KMS-11 (cell line): ENCODE measurements around the gene TSEN54.

ENCODE experiments used
- H2AFZ ChIP-seq: fragments of 200-600 bp; sonication (generic); 2 replicates; pipeline ENCODE4 v1.6.1; 2016; ENCODE audit warnings: antibody characterized with exemption, mixed run types, low read depth
- H3K27ac ChIP-seq: fragments of 200-600 bp; sonication (generic); 2 replicates; pipeline ENCODE4 v1.6.1; 2016; ENCODE audit warnings: mild to moderate bottlenecking, mixed run types
- H3K27me3 ChIP-seq: fragments of 200-600 bp; sonication (generic); 2 replicates; pipeline ENCODE4 v1.6.1; 2017; ENCODE audit warnings: mild to moderate bottlenecking, low read depth, mixed run types, moderate library complexity; ENCODE audit not compliant: insufficient read depth
- H3K36me3 ChIP-seq: fragments of 200-600 bp; sonication (generic); 2 replicates; pipeline ENCODE4 v1.6.1; 2017; ENCODE audit warnings: mild to moderate bottlenecking, mixed run types; ENCODE audit not compliant: insufficient read depth
- H3K4me1 ChIP-seq: fragments of 200-600 bp; sonication (generic); 2 replicates; pipeline ENCODE4 v1.6.1; 2016; ENCODE audit warnings: mild to moderate bottlenecking, low read depth, mixed run types; ENCODE audit not compliant: poor library complexity, severe bottlenecking
- H3K4me2 ChIP-seq: fragments of 200-600 bp; sonication (generic); 2 replicates; pipeline ENCODE4 v1.7.0; 2016; ENCODE audit warnings: mild to moderate bottlenecking, mixed run types
- H3K4me3 ChIP-seq: fragments of 200-600 bp; sonication (generic); IDR thresholded peaks from 2 replicates; pipeline ENCODE4 v1.6.1; 2017; ENCODE audit warnings: low read depth, low read length, mixed read lengths; ENCODE audit not compliant: insufficient read depth
- H3K79me2 ChIP-seq: fragments of 200-600 bp; sonication (generic); 2 replicates; pipeline ENCODE4 v1.6.1; 2016; ENCODE audit warnings: low read depth, mixed run types; ENCODE audit not compliant: insufficient read depth
- H3K9ac ChIP-seq: fragments of 200-600 bp; sonication (generic); 2 replicates; pipeline ENCODE4 v1.6.1; 2016; ENCODE audit warnings: mild to moderate bottlenecking, mixed run types
- H4K20me1 ChIP-seq: fragments of 200-600 bp; sonication (generic); 2 replicates; pipeline ENCODE4 v1.6.1; 2016; ENCODE audit warnings: mild to moderate bottlenecking, mixed run types; ENCODE audit not compliant: insufficient read depth
- TF ChIP-seq, protein P1 (sequence below): fragments of 200-600 bp; sonication (generic); conservative IDR thresholded peaks from 2 replicates; pipeline ENCODE4 v1.6.1; 2017; ENCODE audit warnings: low read depth, mild to moderate bottlenecking, antibody characterized with exemption, low read length, moderate library complexity, mixed read lengths

The TSEN54 gene

DNA sequence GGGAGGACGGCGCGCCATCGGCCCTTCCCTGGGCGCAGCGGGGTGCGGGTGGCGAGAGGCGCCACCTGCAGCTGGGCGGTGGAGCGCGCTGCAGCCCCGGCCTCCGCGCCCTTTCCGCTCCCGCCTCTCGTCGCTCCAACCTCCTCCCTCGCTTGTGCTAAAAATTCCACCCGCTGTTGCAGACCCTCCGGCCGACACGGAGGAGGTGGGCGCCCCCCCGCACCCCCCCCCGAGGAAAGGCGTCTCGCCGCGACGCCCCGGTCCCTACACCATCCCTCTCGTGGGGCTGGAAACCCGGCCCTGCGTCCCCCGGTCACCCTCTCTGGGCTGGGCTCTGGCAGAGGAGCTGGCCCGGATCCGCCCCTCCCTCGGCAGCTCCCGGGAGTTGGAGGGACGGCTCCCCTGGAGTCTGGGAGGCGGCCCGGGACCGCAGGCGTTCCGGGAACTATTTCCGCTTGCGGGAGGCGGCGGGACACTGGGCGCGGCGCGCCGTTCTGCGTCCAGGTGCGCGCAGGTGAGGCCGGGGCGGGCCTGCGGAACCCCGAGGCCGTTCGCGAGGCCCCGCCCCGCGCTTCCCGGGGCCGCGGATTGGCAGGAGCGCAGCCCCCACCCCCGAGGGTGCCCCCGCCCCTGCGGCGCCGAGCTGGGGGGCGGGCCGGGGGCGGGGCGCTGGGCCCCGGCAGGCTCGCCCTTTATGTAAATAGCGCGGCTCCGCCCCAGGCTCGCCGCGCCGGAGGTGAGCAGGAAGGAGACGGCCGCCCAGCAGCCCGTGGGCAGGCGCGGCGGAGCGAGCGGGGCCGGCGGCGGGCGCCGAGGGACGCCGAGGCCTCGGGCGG, 8.9 kb downstream of the TSEN54 start, which contains the start of gene LLGL2:
Gene LLGL2 (plus strand): TSS at position 728 of the 836 bp plus-strand sequence. CDS start 17,730 bp downstream, outside the sequence.
- Histone ChIP-seq H3K79me2 (no peaks in the 10 kb centered on the region), H3K4me1 (peaks cover 13% of the 10 kb centered on the region)

DNA sequence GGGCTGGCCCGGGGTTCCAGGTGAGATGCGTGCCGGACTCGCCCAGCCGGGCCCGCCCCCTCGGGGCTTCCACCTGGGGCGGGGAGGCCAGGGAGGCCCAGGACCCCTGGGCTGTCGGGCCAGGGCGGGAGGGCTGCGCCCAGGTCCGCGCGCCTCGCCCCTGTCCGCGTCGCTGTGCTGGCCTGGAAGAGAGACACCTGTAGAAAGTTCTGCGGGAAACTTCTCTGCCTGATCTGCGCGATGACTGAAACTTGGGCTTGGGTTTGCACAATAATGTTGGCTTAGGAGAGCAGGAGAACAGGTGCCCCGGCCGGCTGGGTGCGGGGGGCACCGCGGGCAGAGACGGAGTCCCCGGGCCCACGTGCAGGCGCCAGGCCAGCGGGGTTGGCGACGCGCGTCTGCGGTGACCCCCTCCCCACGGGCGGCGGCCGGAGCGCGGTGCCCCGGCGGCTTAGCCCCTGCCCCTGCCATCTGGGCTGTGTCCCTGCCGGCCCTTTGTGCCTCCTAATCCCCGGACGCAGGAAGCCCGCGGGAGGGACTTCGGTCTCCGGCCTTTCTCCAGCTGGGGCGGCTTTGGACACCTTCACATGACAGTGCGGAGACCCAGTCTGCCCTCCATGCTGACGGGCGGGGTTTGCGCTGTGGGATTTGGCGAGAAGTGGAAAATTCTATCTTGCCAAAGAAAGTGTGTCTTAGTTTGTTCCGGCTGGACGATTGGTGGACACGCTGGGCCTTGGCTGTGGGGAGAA, 9.7 kb downstream of the TSEN54 start:
- Histone ChIP-seq H3K79me2 (no peaks in the 10 kb centered on the region), H3K27ac (no peak overlapping the region), H4K20me1 (no peaks in the 10 kb centered on the region), H3K27me3 (no peaks in the 10 kb centered on the region), H3K4me3 (no peak overlapping the region), H3K4me2 (peak overlapping the region; percentile 90), H3K9ac (peak overlapping the region; percentile 30; the same call in 1 of the 2 replicates), H2AFZ (peak overlapping the region; percentile 95), H3K4me1 (peaks cover 13% of the 10 kb centered on the region), H3K36me3 (no peaks in the 10 kb centered on the region)
- TF ChIP-seq, protein P1, sequence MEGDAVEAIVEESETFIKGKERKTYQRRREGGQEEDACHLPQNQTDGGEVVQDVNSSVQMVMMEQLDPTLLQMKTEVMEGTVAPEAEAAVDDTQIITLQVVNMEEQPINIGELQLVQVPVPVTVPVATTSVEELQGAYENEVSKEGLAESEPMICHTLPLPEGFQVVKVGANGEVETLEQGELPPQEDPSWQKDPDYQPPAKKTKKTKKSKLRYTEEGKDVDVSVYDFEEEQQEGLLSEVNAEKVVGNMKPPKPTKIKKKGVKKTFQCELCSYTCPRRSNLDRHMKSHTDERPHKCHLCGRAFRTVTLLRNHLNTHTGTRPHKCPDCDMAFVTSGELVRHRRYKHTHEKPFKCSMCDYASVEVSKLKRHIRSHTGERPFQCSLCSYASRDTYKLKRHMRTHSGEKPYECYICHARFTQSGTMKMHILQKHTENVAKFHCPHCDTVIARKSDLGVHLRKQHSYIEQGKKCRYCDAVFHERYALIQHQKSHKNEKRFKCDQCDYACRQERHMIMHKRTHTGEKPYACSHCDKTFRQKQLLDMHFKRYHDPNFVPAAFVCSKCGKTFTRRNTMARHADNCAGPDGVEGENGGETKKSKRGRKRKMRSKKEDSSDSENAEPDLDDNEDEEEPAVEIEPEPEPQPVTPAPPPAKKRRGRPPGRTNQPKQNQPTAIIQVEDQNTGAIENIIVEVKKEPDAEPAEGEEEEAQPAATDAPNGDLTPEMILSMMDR = no peak

More for the DNA sequence above, 8.9 kb downstream of the TSEN54 start, which contains the start of gene LLGL2:
- Histone ChIP-seq H3K27me3 (no peaks in the 10 kb centered on the region), H2AFZ (peak within 1 kb of the TSS; percentile 95), H4K20me1 (no peaks in the 10 kb centered on the region), H3K4me2 (peak within 1 kb of the TSS; percentile 90), H3K27ac (no peak within 1 kb of the TSS), H3K36me3 (no peaks in the 10 kb centered on the region), H3K4me3 (no peak within 1 kb of the TSS), H3K9ac (peak within 1 kb of the TSS; percentile 30; the same call in 1 of the 2 replicates)
- TF ChIP-seq, protein P1 = peak; percentile 49

DNA sequence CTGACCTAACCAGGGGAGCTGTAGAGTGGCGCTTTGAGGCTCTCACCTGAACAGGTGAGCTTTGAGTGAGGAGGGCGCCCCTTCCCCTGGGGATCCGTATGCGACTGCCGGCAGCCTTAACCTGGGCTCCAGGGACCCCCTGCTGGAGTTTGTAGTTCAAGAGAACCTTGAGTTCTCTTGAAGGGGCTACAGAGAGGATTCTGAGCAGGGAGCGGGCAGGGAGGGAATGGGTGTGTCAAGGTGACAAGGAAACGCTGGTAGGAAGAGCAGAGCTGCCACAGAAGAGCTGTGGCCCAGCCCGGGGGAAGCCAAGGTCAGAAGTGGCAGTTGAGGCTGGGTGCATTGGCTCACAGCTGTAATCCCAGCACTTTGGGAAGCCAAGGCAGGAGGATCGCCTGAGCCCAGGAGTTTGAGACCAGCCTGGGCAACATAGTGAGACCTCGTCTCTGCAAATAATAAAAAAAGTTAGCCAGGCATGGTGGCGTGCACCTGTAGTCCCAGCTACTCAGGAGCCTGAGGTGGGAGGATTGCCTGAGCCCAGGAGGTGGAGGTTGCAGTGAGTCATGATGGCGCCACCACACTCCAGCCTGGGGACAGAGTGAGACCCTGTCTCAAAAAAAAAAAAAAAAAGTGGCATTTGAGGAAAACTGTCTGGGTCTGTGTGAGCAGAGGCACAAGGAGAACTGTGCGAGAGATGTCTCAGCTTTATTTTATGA, 10.4 kb downstream of the TSEN54 start:
- TF ChIP-seq, protein P1 = no peak
- Histone ChIP-seq H3K27ac (no peak overlapping the region), H3K4me3 (no peak overlapping the region), H3K36me3 (no peaks in the 10 kb centered on the region), H3K4me1 (peaks cover 13% of the 10 kb centered on the region), H4K20me1 (no peaks in the 10 kb centered on the region), H3K4me2 (peak overlapping the region; percentile 90; the same call in 1 of the 2 replicates), H3K27me3 (no peaks in the 10 kb centered on the region), H2AFZ (no peak overlapping the region), H3K79me2 (no peaks in the 10 kb centered on the region), H3K9ac (no peak overlapping the region)
